ENCODE measurements around the gene CYB5B. TPM values are rescaled to one million over a fixed set of nuclear protein-coding genes. Genes with fewer than 3 reads are reported as not detected.

The CYB5B gene
- total RNA-seq, 8 experiments from 2014 or later, result 26.4 to 139 (median 81.4) TPM

GRCh38 chr16:69485816-69486215 lies 61.4 kb downstream of the CYB5B start:
- Histone ChIP-seq H3K4me3 (no peak overlapping the region), H3K4me1 (replicated peaks in 1 of 2) (peaks cover 0 to 8% of the 10 kb centered on the region in 2 donors), H3K27ac (no peak overlapping the region)
- 60 to 100% (median 94%) methylated on average over 1 to 6 of the region's 6 CpGs; no CpG with 5 or more reads in 1 of the 10 experiments for WGBS, 10 experiments
- in situ Hi-C loops (cut with MboI; ENCODE audit: low pct_unique_long_range_greater_than_20kb in 2 of 9, low sequenced_read_pairs in 9 of 9, unreplicated experiment in 9 of 9), result no loop called here
- no peak for ATAC-seq (replicated peaks in 6 of 8)

DNA sequence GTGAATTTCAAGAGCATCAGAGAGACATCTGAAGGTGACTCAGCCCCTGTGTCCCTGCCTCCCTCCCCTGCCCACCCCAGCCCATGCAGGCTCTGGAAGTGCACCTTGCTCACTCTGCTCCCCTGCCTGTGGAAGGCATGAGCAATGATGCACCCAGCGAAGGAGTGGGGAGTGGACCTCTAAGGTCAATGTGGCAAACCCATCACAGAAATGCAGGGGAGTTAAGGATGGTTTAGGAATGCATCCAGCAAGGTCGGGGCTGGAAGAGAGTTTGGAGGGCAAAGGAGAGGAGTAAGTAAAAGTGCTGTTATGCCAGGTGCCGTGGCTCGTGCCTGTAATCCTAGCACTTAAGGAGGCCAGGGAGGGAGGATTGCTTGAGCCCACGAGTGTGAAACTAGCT lies 61.9 kb downstream of the CYB5B start:
- 64 to 84% (median 83%) methylated on average over 1 to 5 of the region's 5 CpGs; no CpG with 5 or more reads in 5 of the 10 experiments for WGBS, 10 experiments
- Histone ChIP-seq H3K4me1 (replicated peaks in 1 of 2) (peaks cover 0 to 3% of the 10 kb centered on the region in 2 donors), H3K27ac (no peak overlapping the region), H3K4me3 (no peak overlapping the region)
- no peak for ATAC-seq (replicated peaks in 6 of 8)
- in situ Hi-C loops (cut with MboI; ENCODE audit: low pct_unique_long_range_greater_than_20kb in 2 of 9, low sequenced_read_pairs in 9 of 9, unreplicated experiment in 9 of 9), result no loop called here

GRCh38 chr16:69486724-69487123 lies 62.3 kb downstream of the CYB5B start:
- in situ Hi-C loops (cut with MboI; ENCODE audit: low pct_unique_long_range_greater_than_20kb in 2 of 9, low sequenced_read_pairs in 9 of 9, unreplicated experiment in 9 of 9), result no loop called here
- ATAC-seq (replicated peaks in 6 of 8), result no peak
- Histone ChIP-seq H3K4me3 (no peak overlapping the region), H3K27ac (no peak overlapping the region), H3K4me1 (replicated peaks in 1 of 2) (peaks cover 0 to 3% of the 10 kb centered on the region in 2 donors)
- 34 to 100% (median 92%) methylated on average over 1 to 5 of the region's 11 CpGs; no CpG with 5 or more reads in 3 of the 10 experiments for WGBS, 10 experiments

GRCh38 chr16:69490707-69491324 lies 66.4 kb downstream of the CYB5B start:
- in situ Hi-C loops (cut with MboI; ENCODE audit: low pct_unique_long_range_greater_than_20kb in 2 of 9, low sequenced_read_pairs in 9 of 9, unreplicated experiment in 9 of 9), result no loop called here
- no peak for ATAC-seq (replicated peaks in 6 of 8)
- no peaks in the 10 kb centered on the region for H3K4me1 ChIP-seq (replicated peaks in 1 of 2)
- no peak overlapping the region for H3K27ac ChIP-seq
- WGBS, 10 experiments, result 57 to 100% (median 93%) methylated on average over 2 to 6 of the region's 9 CpGs; no CpG with 5 or more reads in 1 of the 10 experiments
- H3K4me3 ChIP-seq, result no peak overlapping the region

DNA sequence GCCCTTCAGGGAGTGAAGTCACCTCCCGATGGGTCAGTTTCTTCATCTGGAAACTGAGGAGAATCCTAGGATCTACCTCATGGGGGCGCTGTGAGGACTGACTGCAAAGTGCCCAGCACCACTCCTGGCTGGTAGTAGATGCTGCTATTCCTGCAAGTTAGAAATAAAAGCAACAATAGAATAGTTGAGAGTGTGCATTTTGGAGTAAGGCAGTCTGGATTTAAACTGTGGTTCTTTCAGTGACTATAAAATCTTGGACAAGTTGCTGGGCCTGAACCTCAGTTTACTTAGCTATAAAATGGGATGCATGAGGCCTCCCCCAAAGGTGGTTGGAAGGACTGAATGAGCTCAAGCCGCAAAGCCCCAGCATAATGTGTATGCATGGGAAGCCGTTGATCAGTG lies 70.6 kb downstream of the CYB5B start:
- in situ Hi-C loops (cut with MboI; ENCODE audit: low pct_unique_long_range_greater_than_20kb in 2 of 9, low sequenced_read_pairs in 9 of 9, unreplicated experiment in 9 of 9), result no loop called here
- ATAC-seq (replicated peaks in 6 of 8), result peak in 2 of 8 experiments; percentile 48 to 70
- Histone ChIP-seq H3K27ac (no peak overlapping the region), H3K4me3 (no peak overlapping the region), H3K4me1 (replicated peaks in 1 of 2) (no peaks in the 10 kb centered on the region)
- WGBS, 10 experiments, result 50 to 100% (median 82%) methylated on average over 1 to 4 of the region's 4 CpGs; no CpG with 5 or more reads in 2 of the 10 experiments

DNA sequence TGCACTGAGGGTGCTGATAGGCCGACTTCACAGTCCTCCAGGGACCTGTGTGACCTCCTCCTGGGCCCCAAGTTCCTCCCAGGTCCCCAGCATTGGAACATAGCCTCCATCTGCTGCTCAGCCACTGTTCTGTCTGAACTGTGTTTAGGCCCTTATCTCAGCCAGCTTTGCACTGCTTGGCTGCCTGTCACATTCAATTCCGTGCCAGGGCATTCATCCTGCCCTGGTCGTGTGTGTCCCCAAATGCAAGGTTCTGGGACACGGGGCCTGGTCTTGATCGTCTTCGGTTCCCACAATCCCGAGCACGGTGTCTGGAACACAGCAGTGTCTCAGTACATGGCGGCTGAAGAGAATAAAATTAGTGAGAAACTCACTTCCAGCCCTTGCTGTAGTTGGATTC lies 71.4 kb downstream of the CYB5B start:
- WGBS, 10 experiments, result 35 to 98% (median 70%) methylated on average over 1 to 6 of the region's 9 CpGs; no CpG with 5 or more reads in 4 of the 10 experiments
- no peak for ATAC-seq (replicated peaks in 6 of 8)
- in situ Hi-C loops (cut with MboI; ENCODE audit: low pct_unique_long_range_greater_than_20kb in 2 of 9, low sequenced_read_pairs in 9 of 9, unreplicated experiment in 9 of 9), result no loop called here

DNA sequence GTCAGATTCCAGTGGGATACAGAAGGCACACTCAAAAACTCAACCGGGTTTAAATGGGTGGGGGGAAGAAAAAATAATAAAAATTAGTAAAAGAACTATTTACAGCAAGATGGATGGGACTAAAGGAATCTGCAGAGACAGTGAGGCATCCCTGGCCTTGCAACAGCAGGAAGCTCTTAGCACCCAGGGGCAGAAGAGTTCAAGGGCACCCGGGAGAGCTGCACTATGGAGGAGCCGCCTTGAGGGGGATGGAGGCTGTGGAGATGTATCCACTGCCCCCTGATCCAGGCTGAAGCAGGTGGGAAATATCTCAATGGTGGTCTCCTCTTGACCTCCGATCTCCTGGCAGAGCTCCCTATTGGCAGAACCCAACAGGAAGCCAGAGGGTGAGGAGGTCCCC lies 72.0 kb downstream of the CYB5B start:
- in situ Hi-C loops (cut with MboI; ENCODE audit: low pct_unique_long_range_greater_than_20kb in 2 of 9, low sequenced_read_pairs in 9 of 9, unreplicated experiment in 9 of 9), result no loop called here

More for the DNA sequence above, 71.4 kb downstream of the CYB5B start:
- H3K27ac ChIP-seq, result no peak overlapping the region
- no peaks in the 10 kb centered on the region for H3K4me1 ChIP-seq (replicated peaks in 1 of 2)
- H3K4me3 ChIP-seq, result no peak overlapping the region

GRCh38 chr16:69496896-69497295 lies 72.5 kb downstream of the CYB5B start:
- no peak for ATAC-seq (replicated peaks in 6 of 8)
- no peak overlapping the region for H3K4me3 ChIP-seq
- in situ Hi-C loops (cut with MboI; ENCODE audit: low pct_unique_long_range_greater_than_20kb in 2 of 9, low sequenced_read_pairs in 9 of 9, unreplicated experiment in 9 of 9), result no loop called here
- 76 to 100% (median 90%) methylated on average over 1 to 3 of the region's 5 CpGs; no CpG with 5 or more reads in 6 of the 10 experiments for WGBS, 10 experiments
- H3K4me1 ChIP-seq (replicated peaks in 1 of 2), result no peaks in the 10 kb centered on the region
- H3K27ac ChIP-seq, result no peak overlapping the region

More for the DNA sequence above, 72.0 kb downstream of the CYB5B start:
- ATAC-seq (replicated peaks in 6 of 8), result no peak
- no peak overlapping the region for H3K4me3 ChIP-seq
- H3K4me1 ChIP-seq (replicated peaks in 1 of 2), result no peaks in the 10 kb centered on the region
- H3K27ac ChIP-seq, result no peak overlapping the region
- 33 to 100% (median 92%) methylated on average over 1 to 4 of the region's 4 CpGs; no CpG with 5 or more reads in 1 of the 10 experiments for WGBS, 10 experiments

DNA sequence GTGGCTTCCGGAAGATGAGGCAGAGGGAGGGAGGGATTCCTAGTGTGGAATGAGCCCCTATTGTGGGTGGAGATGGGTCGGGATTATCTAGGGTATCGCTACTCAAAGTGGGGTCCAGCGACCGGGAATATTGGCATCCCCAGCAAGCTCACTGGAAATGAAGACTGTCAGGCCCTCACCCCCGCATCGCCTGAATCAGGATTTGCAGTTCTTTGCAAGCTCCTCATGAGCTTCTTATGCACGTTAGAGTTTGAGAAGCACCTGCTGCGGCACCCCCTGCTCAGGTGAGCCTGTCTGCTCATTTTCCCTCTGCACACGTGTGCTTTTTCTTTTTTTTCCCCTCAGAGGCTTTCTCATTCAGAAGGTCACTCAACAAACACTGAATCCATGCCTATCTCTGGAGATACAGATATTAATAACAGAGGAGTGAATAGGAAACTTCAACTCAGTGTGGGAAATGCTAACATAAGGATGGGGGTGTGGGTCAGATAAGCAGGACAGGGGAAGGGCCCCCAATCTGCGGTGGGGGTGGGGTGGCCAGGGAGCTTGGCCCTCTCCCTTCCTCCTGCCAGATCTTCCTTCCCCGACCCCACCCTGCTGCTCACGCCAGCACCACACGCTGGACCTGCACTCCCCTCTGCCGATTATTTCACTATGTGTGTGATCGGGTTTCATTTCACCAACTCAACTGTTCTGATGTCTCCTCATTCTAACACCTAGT lies 73.6 kb downstream of the CYB5B start:
- Histone ChIP-seq H3K4me1 (replicated peaks in 1 of 2) (no peaks in the 10 kb centered on the region), H3K27ac (no peak overlapping the region), H3K4me3 (no peak overlapping the region)
- WGBS, 10 experiments, result 40 to 100% (median 68%) methylated on average over 1 to 10 of the region's 16 CpGs; no CpG with 5 or more reads in 2 of the 10 experiments
- in situ Hi-C loops (cut with MboI; ENCODE audit: low pct_unique_long_range_greater_than_20kb in 2 of 9, low sequenced_read_pairs in 9 of 9, unreplicated experiment in 9 of 9), result no loop called here
- peak in 1 of 8 experiments; percentile 17 for ATAC-seq (replicated peaks in 6 of 8)

- Histone ChIP-seq H3K27ac (no peak overlapping the region), H3K4me3 (no peak overlapping the region), H3K4me1 (replicated peaks in 1 of 2) (no peaks in the 10 kb centered on the region)
- no peak for ATAC-seq (replicated peaks in 6 of 8)
- WGBS, 10 experiments, result 79 to 100% (median 99%) methylated on average over 1 to 5 of the region's 5 CpGs; no CpG with 5 or more reads in 2 of the 10 experiments
- in situ Hi-C loops (cut with MboI; ENCODE audit: low pct_unique_long_range_greater_than_20kb in 2 of 9, low sequenced_read_pairs in 9 of 9, unreplicated experiment in 9 of 9), result no loop called here
Observed at GRCh38 chr16:69498926-69499325, 74.5 kb downstream of the CYB5B start.

DNA sequence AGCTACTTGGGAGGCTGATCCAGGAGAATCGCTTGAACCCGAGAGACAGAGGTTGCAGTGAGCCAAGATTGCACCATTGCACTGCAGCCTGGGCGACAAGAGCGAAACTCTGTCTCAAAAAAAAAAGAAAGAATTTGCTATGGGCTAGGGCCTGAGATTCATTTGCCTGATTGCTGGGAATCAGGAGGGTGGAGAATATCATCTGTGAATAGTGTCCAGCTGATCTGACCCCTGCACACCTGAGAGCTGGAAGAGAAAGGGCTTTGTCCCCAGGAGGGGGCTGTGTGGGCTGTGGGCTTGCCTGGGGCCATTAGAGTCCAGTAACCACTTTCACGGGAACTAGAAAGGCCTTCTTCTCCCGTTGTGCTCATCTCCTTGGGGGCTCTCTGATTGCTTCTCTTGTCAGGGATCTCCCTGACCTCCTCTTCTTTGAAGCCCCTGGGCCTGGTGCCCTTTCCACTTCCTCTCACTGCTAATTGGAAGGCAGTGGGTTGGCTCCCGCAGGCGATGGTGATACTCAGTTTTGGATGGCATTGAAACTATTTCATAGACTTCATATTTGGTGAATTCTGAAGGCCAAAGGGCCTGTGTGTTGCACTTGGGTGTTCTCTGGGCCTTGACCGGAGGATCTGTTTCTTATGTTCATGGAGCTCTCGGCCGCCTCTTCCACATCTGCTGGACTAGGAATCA lies 75.3 kb downstream of the CYB5B start:
- ATAC-seq (replicated peaks in 6 of 8), result no peak
- Histone ChIP-seq H3K4me3 (no peak overlapping the region), H3K4me1 (replicated peaks in 1 of 2) (no peaks in the 10 kb centered on the region), H3K27ac (no peak overlapping the region)
- in situ Hi-C loops (cut with MboI; ENCODE audit: low pct_unique_long_range_greater_than_20kb in 2 of 9, low sequenced_read_pairs in 9 of 9, unreplicated experiment in 9 of 9), result no loop called here
- 60 to 100% (median 94%) methylated on average over 1 to 9 of the region's 11 CpGs; no CpG with 5 or more reads in 2 of the 10 experiments for WGBS, 10 experiments

GRCh38 chr16:69500496-69500895 lies 76.1 kb downstream of the CYB5B start:
- WGBS, 10 experiments, result 60 to 100% (median 82%) methylated on average over 1 to 3 of the region's 4 CpGs; no CpG with 5 or more reads in 3 of the 10 experiments

More at GRCh38 chr16:69500496-69500895, 76.1 kb downstream of the CYB5B start:
- Histone ChIP-seq H3K27ac (no peak overlapping the region), H3K4me3 (no peak overlapping the region), H3K4me1 (replicated peaks in 1 of 2) (no peaks in the 10 kb centered on the region)
- no peak for ATAC-seq (replicated peaks in 6 of 8)
- in situ Hi-C loops (cut with MboI; ENCODE audit: low pct_unique_long_range_greater_than_20kb in 2 of 9, low sequenced_read_pairs in 9 of 9, unreplicated experiment in 9 of 9), result no loop called here
